Loucy (cell line): ENCODE results near the gene CSRP2.
A peak's percentile ranks its signal among the peaks of the same experiment; 100 is the strongest.

Experiments used
- H2AFZ ChIP-seq: fragments of 200-600 bp; sonication (generic); 2 replicates; pipeline ENCODE4 v1.6.0; 2016; ENCODE audit warnings: antibody characterized with exemption, mild to moderate bottlenecking, low read length, moderate library complexity
- H3F3A ChIP-seq: fragments of 200-600 bp; 2 replicates; pipeline ENCODE4 v1.6.0; 2016; ENCODE audit warnings: antibody characterized with exemption, low read depth, mild to moderate bottlenecking
- H3K27me3 ChIP-seq: fragments of 200-600 bp; sonication (generic); 2 replicates; pipeline ENCODE4 v1.6.1; 2014; ENCODE audit warnings: low read length, mild to moderate bottlenecking; ENCODE audit not compliant: insufficient read depth, poor library complexity, severe bottlenecking
- H3K36me3 ChIP-seq: fragments of 200-600 bp; sonication (generic); 2 replicates; pipeline ENCODE4 v1.6.1; 2016; ENCODE audit warnings: low read length; ENCODE audit not compliant: insufficient read depth
- H3K4me1 ChIP-seq: fragments of 200-600 bp; sonication (generic); 2 replicates; pipeline ENCODE4 v1.5.1; 2014; ENCODE audit warnings: low read length, mild to moderate bottlenecking; ENCODE audit not compliant: insufficient read depth, poor library complexity, severe bottlenecking
- H3K4me2 ChIP-seq: fragments of 200-600 bp; sonication (generic); 2 replicates; pipeline ENCODE4 v1.6.0; 2014; ENCODE audit warnings: antibody characterized with exemption, low read length, low read depth, mild to moderate bottlenecking; ENCODE audit not compliant: poor library complexity, severe bottlenecking
- H3K4me3 ChIP-seq: fragments of 200-600 bp; sonication (generic); 2 replicates; pipeline ENCODE4 v1.5.1; 2014; ENCODE audit warnings: low read length, mild to moderate bottlenecking, mixed read lengths; ENCODE audit not compliant: poor library complexity, severe bottlenecking
- H3K79me2 ChIP-seq: fragments of 200-600 bp; sonication (generic); 2 replicates; pipeline ENCODE4 v1.6.1; 2014; ENCODE audit warnings: low read length; ENCODE audit not compliant: insufficient read depth
- H3K9ac ChIP-seq: fragments of 200-600 bp; sonication (generic); 2 replicates; pipeline ENCODE4 v1.6.0; 2014; ENCODE audit warnings: mild to moderate bottlenecking, low read depth, low read length, moderate library complexity; ENCODE audit not compliant: poor library complexity, severe bottlenecking
- H3K9me2 ChIP-seq: fragments of 200-600 bp; sonication (generic); replicated peaks from 2 replicates; pipeline ENCODE4 v1.6.1; 2016; ENCODE audit warnings: low read depth, low read length, mixed read lengths
- H3K9me3 ChIP-seq: fragments of 200-600 bp; sonication (generic); 2 replicates; pipeline ENCODE4 v1.6.1; 2014; ENCODE audit warnings: mild to moderate bottlenecking, antibody characterized with exemption, low read length, low read depth; ENCODE audit not compliant: insufficient read depth
- H4K20me1 ChIP-seq: fragments of 200-600 bp; sonication (generic); 2 replicates; pipeline ENCODE4 v1.6.0; 2014; ENCODE audit warnings: antibody characterized with exemption, low read length, mild to moderate bottlenecking; ENCODE audit not compliant: insufficient read depth, poor library complexity, severe bottlenecking
- CTCF ChIP-seq: fragments of 200-600 bp; sonication (generic); conservative IDR thresholded peaks from 2 replicates; pipeline ENCODE4 v1.5.1; 2014; ENCODE audit warnings: mild to moderate bottlenecking, antibody characterized with exemption, low read length
- EZH2phosphoT487 ChIP-seq: fragments of 200-600 bp; IDR thresholded peaks from 2 replicates; pipeline ENCODE4 v1.6.1; 2018; ENCODE audit warnings: antibody characterized with exemption, mild to moderate bottlenecking, moderate library complexity, borderline replicate concordance

CSRP2 gene

DNA sequence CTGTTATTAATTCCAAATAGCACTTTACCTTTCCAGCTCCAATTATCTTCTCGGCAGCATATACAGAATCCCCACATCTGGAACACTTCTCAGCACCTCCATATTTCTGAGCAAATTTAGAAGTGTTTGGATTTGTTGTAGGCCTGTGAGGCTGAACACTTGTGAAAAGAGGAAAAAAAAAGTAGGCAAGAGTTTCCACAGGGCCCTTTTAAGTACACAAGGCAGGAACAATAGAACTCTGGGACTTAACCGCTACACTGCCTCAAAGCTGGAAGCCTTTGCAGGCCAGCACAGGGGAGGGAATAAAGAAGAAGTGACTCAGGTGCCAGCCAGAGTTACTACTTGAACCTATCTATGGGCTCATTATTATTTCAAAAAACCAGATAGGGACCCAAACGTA is 18.6 kb downstream of the CSRP2 start:
- H3K4me3 ChIP-seq: no peak overlapping the region
- H3K9ac ChIP-seq: no peak overlapping the region
- no peaks in the 10 kb centered on the region; the same call in 1 of the 2 replicates for H3F3A ChIP-seq
- no peaks in the 10 kb centered on the region for H3K9me2 ChIP-seq
- H3K36me3 ChIP-seq: no peaks in the 10 kb centered on the region
- H3K9me3 ChIP-seq: no peaks in the 10 kb centered on the region
- no peaks in the 10 kb centered on the region for H3K79me2 ChIP-seq
- H3K4me1 ChIP-seq: peaks cover 30% of the 10 kb centered on the region
- H2AFZ ChIP-seq: no peak overlapping the region
- TF ChIP-seq CTCF (no peak), EZH2phosphoT487 (no peak)
- no peaks in the 10 kb centered on the region for H3K27me3 ChIP-seq
- H3K4me2 ChIP-seq: peak overlapping the region; percentile 52
- no peaks in the 10 kb centered on the region for H4K20me1 ChIP-seq

GRCh38 chr12:76859611-76860010 is 19.2 kb downstream of the CSRP2 start:
- H3K9ac ChIP-seq: no peak overlapping the region
- no peak for TF ChIP-seq CTCF
- no peak for TF ChIP-seq EZH2phosphoT487
- H3K9me3 ChIP-seq: no peaks in the 10 kb centered on the region
- H2AFZ ChIP-seq: no peak overlapping the region
- H3K27me3 ChIP-seq: no peaks in the 10 kb centered on the region
- H3K4me2 ChIP-seq: peak overlapping the region; percentile 52
- peaks cover 24% of the 10 kb centered on the region for H3K4me1 ChIP-seq
- H3K9me2 ChIP-seq: no peaks in the 10 kb centered on the region
- H4K20me1 ChIP-seq: no peaks in the 10 kb centered on the region
- no peaks in the 10 kb centered on the region; the same call in 1 of the 2 replicates for H3F3A ChIP-seq
- H3K36me3 ChIP-seq: no peaks in the 10 kb centered on the region
- H3K79me2 ChIP-seq: no peaks in the 10 kb centered on the region
- H3K4me3 ChIP-seq: peak overlapping the region; percentile 19

DNA sequence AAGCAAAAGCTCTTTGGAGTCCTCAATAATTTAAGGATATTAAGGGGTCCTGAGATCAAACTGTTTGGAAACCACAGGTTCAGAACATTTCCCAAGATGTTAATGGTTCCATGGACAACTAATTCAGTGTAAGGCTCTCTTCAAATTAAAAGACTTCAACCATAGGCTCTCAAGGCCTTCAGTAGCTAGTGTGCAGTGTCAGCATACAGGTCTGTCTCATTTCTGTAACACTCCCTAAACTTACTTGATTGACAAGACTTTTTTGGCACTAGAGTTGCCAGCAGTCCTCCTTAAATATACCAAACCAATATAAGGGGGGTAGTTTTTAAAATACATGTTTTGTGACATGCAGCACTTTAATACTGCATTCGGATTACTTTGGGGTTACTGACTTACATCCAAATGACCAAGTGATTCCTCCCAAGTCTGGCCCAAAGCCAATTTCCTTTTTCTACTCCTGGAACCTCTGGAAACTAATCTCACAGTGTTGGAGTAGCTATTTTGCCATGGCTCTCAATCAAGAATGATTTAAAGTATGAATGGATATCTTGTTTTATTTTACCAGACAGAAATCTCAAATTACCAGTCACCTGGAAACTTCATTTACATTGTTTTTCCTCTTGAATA is 22.7 kb downstream of the CSRP2 start:
- H3K4me1 ChIP-seq: peaks cover 20% of the 10 kb centered on the region
- no peak overlapping the region for H3K4me2 ChIP-seq
- no peak for TF ChIP-seq EZH2phosphoT487
- no peak for TF ChIP-seq CTCF
- no peaks in the 10 kb centered on the region for H3K9me2 ChIP-seq
- no peaks in the 10 kb centered on the region for H3K27me3 ChIP-seq
- no peak overlapping the region for H2AFZ ChIP-seq
- no peak overlapping the region for H3K9ac ChIP-seq
- H4K20me1 ChIP-seq: no peaks in the 10 kb centered on the region
- no peaks in the 10 kb centered on the region; the same call in 1 of the 2 replicates for H3F3A ChIP-seq
- no peaks in the 10 kb centered on the region for H3K79me2 ChIP-seq
- no peak overlapping the region for H3K4me3 ChIP-seq
- H3K36me3 ChIP-seq: no peaks in the 10 kb centered on the region
- H3K9me3 ChIP-seq: no peaks in the 10 kb centered on the region
